PC-9 (cell line): Measurements from ENCODE around the gene DDX43. TPM values are rescaled to one million over a fixed set of nuclear protein-coding genes. Genes with fewer than 3 reads are reported as not detected.

Experiments
- Bru-seq: library from RNA; stranded (reverse); fragments of 400-500 nt; gene quantifications from one replicate; lab custom pipeline; 2021; lab: Mats Ljungman, UMichigan
- BruChase-seq, 2 experiments: library from RNA; stranded (reverse); fragments of 400-500 nt; gene quantifications; one replicate each; lab custom pipeline; 2021; lab: Mats Ljungman, UMichigan
- BruUV-seq: library from RNA; stranded (reverse); fragments of 400-500 nt; replicated peaks from 2 replicates; lab custom pipeline; 2021; lab: Mats Ljungman, UMichigan
- CTCF ChIA-PET: fragments of 300-600 bp; sonication (Branson Sonifier 250); formaldehyde crosslinking; loops from one replicate; lab custom pipeline; 2022; ENCODE audit warnings: antibody characterized with exemption; lab: Charles Lee
- POLR2A ChIA-PET: fragments of 300-600 bp; sonication (Branson Sonifier 250); formaldehyde crosslinking; loops from one replicate; lab custom pipeline; 2022; ENCODE audit warnings: antibody characterized with exemption; ENCODE audit not compliant: unreplicated experiment; lab: Charles Lee
- DNase-seq, 2 experiments: peaks; one replicate each; pipeline versions ENCODE4 v3.0.0 to v3.0.0-alpha.2; 2015 to 2022; ENCODE audit warnings: mixed read lengths in 1 of 2
- H2AFZ ChIP-seq: fragments of 200-600 bp; sonication (generic); 2 replicates; pipeline ENCODE4 v1.8.1; 2017; ENCODE audit warnings: antibody characterized with exemption
- H3F3A ChIP-seq: fragments of 200-600 bp; sonication (generic); 2 replicates; pipeline ENCODE4 v1.8.1; 2017; ENCODE audit warnings: antibody characterized with exemption, mild to moderate bottlenecking, low read depth; ENCODE audit not compliant: insufficient read depth
- H3K27ac ChIP-seq: fragments of 200-600 bp; sonication (generic); 2 replicates; pipeline ENCODE4 v1.6.1; 2016; ENCODE audit warnings: mixed run types
- H3K27me3 ChIP-seq: fragments of 200-600 bp; sonication (generic); 2 replicates; pipeline ENCODE4 v1.6.1; 2016; ENCODE audit warnings: low read depth, mixed run types; ENCODE audit not compliant: insufficient read depth
- H3K36me3 ChIP-seq: fragments of 200-600 bp; sonication (generic); 2 replicates; pipeline ENCODE4 v1.6.1; 2016; ENCODE audit warnings: low read depth, mixed run types
- H3K4me1 ChIP-seq: fragments of 200-600 bp; sonication (generic); replicated peaks from 2 replicates; pipeline ENCODE4 v1.6.1; 2016; ENCODE audit warnings: mixed run types; ENCODE audit not compliant: insufficient read depth
- H3K4me2 ChIP-seq: fragments of 200-600 bp; sonication (generic); 2 replicates; pipeline ENCODE4 v1.6.1; 2017; ENCODE audit warnings: mixed run types
- H3K4me3 ChIP-seq: fragments of 200-600 bp; sonication (generic); 2 replicates; pipeline ENCODE4 v1.6.1; 2016; ENCODE audit warnings: mixed run types
- H3K79me2 ChIP-seq: fragments of 200-600 bp; sonication (generic); 2 replicates; pipeline ENCODE4 v1.6.1; 2017; ENCODE audit warnings: low read depth, mixed run types
- H3K9me2 ChIP-seq: fragments of 200-600 bp; sonication (generic); 2 replicates; pipeline ENCODE4 v1.8.1; 2017; ENCODE audit warnings: mild to moderate bottlenecking; ENCODE audit not compliant: insufficient read depth
- H3K9me3 ChIP-seq: fragments of 200-600 bp; sonication (generic); 2 replicates; pipeline ENCODE4 v1.8.1; 2016; ENCODE audit warnings: low read depth; ENCODE audit not compliant: insufficient read depth
- H4K20me1 ChIP-seq: fragments of 200-600 bp; sonication (generic); 2 replicates; pipeline ENCODE4 v1.8.1; 2017; ENCODE audit not compliant: insufficient read depth
- CTCF ChIP-seq: fragments of 200-600 bp; sonication (generic); conservative IDR thresholded peaks from 2 replicates; pipeline ENCODE4 v1.6.1; 2017; ENCODE audit warnings: mixed run types, antibody characterized with exemption, mild to moderate bottlenecking, moderate library complexity
- EZH2 ChIP-seq: fragments of 200-600 bp; sonication (generic); IDR thresholded peaks from 2 replicates; pipeline ENCODE4 v1.8.0; 2017; ENCODE audit warnings: antibody characterized with exemption, low read depth
- intact Hi-C: fragments of 100-400 bp; cut with micrococcal nuclease; formaldehyde crosslinking; loops from one replicate; pipeline ENCODE4 v1.10.0; 2022; ENCODE audit not compliant: unreplicated experiment
- long read RNA-seq: library from polyadenylated mRNA; stranded (forward); transcript quantifications from one replicate; pipeline ENCODE4 v2.0.0, GENCODE V29; 2022
- total RNA-seq: library from RNA; stranded (reverse); gene quantifications from 2 replicates; pipeline ENCODE4 v1.2.3, GENCODE V29; 2021

The DDX43 gene
- total RNA-seq (3.1 and 5.0 TPM in 2 replicates), Bru-seq, nascent RNA (percentile 63 among the genes with signal in this experiment), BruChase-seq, experiment 1, labeled RNA remaining after a 2-hour chase (percentile 66 among the genes with signal in this experiment), BruChase-seq, experiment 2, labeled RNA remaining after a 6-hour chase (percentile 64 among the genes with signal in this experiment)
- long read RNA-seq, transcript DDX43-201 (17 exons, 2,513 nt): major isoform, 7 of 14 reads
- long read RNA-seq, partial matches to known transcripts: 2 of 14 reads
- long read RNA-seq, other reads (novel, unspliced or antisense): 5 of 14 reads

DNA sequence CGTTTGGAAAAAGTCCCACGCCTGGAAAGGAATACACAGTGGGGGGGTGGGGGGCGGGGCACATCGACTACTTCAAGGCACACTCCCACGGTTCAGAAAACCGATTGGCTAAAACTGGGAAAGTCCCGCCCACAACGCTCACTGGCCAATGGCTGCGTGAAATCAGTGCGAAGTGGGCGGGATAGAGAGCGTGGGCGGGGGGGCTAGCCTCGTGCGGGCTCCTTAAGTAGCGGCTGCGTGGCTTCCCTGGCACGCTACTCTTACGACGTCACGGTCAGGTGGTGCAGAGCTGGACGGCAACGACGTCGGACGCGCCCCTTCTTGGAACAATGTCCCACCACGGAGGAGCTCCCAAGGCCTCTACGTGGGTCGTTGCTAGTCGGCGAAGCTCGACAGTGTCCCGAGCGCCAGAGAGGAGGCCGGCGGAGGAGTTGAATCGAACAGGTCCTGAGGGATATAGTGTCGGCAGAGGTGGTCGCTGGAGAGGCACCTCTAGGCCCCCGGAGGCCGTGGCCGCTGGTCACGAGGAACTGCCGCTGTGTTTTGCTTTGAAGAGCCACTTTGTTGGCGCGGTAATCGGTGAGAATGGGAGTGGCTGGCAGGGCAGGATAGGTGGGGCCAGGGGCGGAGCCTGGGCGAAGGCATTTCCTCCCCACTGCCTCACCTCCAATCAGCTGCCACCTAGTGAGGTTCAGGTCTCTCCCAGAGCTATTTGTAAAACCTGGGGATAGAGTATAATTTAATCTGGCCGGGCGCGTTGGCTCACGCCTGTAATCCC lies at the start of gene DDX43:
DDX43 (plus strand) TSS at position 252 of the 778 bp plus-strand sequence; CDS start at position 330, 78 bp downstream.
- no peaks in the 10 kb centered on the region for H3K9me3 ChIP-seq
- POLR2A ChIA-PET: interaction anchor here (0.6 to 0.7 kb wide), 5 partner anchors 88 to 1849 kb away, joined by 3 to 9 read pairs (median 5); no protein-coding TSS in a partner anchor

DNA sequence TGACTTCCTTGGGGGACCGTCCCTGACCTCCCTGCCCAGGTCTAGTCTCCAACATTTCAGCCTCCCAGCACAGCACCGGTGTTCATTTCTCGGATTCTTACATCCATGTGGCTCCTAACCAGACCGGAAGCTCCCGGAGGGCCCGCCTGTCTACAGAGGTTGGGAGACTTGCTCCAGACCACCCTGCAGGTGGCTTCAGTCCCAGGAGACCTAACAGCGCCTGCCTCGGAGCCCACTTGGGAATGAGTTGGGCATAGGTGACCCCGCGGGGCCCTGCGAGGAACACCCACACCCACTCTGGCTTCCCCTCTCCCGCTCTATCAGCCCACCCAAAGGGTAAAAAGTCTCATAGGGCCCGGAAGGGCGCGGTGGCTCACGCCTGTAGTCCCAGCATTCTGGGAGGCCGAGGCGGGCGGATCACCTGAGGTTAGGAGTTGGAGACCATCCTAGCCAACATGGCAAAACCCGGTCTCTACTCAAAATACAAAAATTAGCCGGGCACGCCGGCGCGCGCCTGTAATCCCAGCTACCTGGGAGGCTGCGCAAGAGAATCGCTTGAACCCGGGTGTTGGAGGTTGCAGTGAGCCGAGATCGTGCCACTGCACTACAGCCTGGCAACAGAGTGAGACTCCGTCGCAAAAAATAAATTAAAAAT lies 46.0 kb upstream of the DDX43 start:
- TF ChIP-seq EZH2 (no peak), CTCF (no peak)
- DNase-seq: no peak
- H3K27ac ChIP-seq: no peak overlapping the region
- H3K4me2 ChIP-seq: no peak overlapping the region
- intact Hi-C loops: no loop called here
- H3K79me2 ChIP-seq: no peaks in the 10 kb centered on the region
- CTCF ChIA-PET: no interaction called here
- no peak overlapping the region for H2AFZ ChIP-seq
- H3K36me3 ChIP-seq: no peaks in the 10 kb centered on the region
- POLR2A ChIA-PET: no interaction called here
- no peaks in the 10 kb centered on the region for H3K4me1 ChIP-seq
- H3K4me3 ChIP-seq: no peak overlapping the region
- no peaks in the 10 kb centered on the region for H3F3A ChIP-seq
- H4K20me1 ChIP-seq: no peaks in the 10 kb centered on the region
- no peaks in the 10 kb centered on the region for H3K9me2 ChIP-seq
- BruUV-seq: no TSS peak
- no peaks in the 10 kb centered on the region for H3K27me3 ChIP-seq
- no peaks in the 10 kb centered on the region for H3K9me3 ChIP-seq

More for the DNA sequence above, at the start of gene DDX43:
- H4K20me1 ChIP-seq: no peaks in the 10 kb centered on the region
- no peaks in the 10 kb centered on the region for H3K79me2 ChIP-seq
- peak within 1 kb of the TSS; percentile 60 for H3K4me2 ChIP-seq
- peak within 1 kb of the TSS; percentile 80 for H2AFZ ChIP-seq
- H3K9me2 ChIP-seq: no peaks in the 10 kb centered on the region
- no peaks in the 10 kb centered on the region for H3K27me3 ChIP-seq
- peak within 1 kb of the TSS; percentile 76 for H3K27ac ChIP-seq
- H3F3A ChIP-seq: peaks cover 20% of the 10 kb centered on the region; the same call in 1 of the 2 replicates
- TF ChIP-seq EZH2: no peak
- TF ChIP-seq CTCF: no peak
- no peaks in the 10 kb centered on the region for H3K36me3 ChIP-seq
- peaks cover 31% of the 10 kb centered on the region for H3K4me1 ChIP-seq
- H3K4me3 ChIP-seq: peak within 1 kb of the TSS; percentile 58; the same call in 1 of the 2 replicates
- no TSS peak for BruUV-seq
- intact Hi-C loops: no loop called here
- CTCF ChIA-PET: interaction anchor here (0.5 kb wide), 1 partner anchor 280 kb away, joined by 7 read pairs; no protein-coding TSS in a partner anchor
- peak; percentile 73 to 83 for DNase-seq

GRCh38 chr6:73349311-73349710 lies 45.3 kb upstream of the DDX43 start:
- Histone ChIP-seq H4K20me1 (no peaks in the 10 kb centered on the region), H3K79me2 (no peaks in the 10 kb centered on the region), H2AFZ (no peak overlapping the region), H3F3A (no peaks in the 10 kb centered on the region), H3K4me1 (no peaks in the 10 kb centered on the region), H3K9me3 (no peaks in the 10 kb centered on the region), H3K4me3 (no peak overlapping the region), H3K27me3 (no peaks in the 10 kb centered on the region), H3K9me2 (no peaks in the 10 kb centered on the region), H3K4me2 (no peak overlapping the region), H3K27ac (no peak overlapping the region), H3K36me3 (no peaks in the 10 kb centered on the region)
- DNase-seq: no peak
- no peak for TF ChIP-seq CTCF
- no peak for TF ChIP-seq EZH2
- intact Hi-C loops: no loop called here
- BruUV-seq: no TSS peak
- ChIA-PET CTCF (no interaction called here), POLR2A (no interaction called here)
